A673 (cell line): ENCODE measurements around the gene C19orf53.

Source experiments
- CTCF ChIP-seq: fragments of 300-800, 200-600 bp; sonication (generic); conservative IDR thresholded peaks from 2 replicates; pipeline ENCODE4 v1.5.1; 2017; ENCODE audit warnings: low read depth, mild to moderate bottlenecking, antibody characterized with exemption, low read length, moderate library complexity, mixed read lengths
- EZH2 ChIP-seq: fragments of 200-600 bp; sonication (generic); IDR thresholded peaks from 2 replicates; pipeline ENCODE4 v1.6.1; 2017; ENCODE audit warnings: borderline replicate concordance, low read depth, mild to moderate bottlenecking, mixed read lengths, antibody characterized with exemption, low read length; ENCODE audit not compliant: poor library complexity, severe bottlenecking

- TF ChIP-seq CTCF (no peak), EZH2 (no peak)
Measured at GRCh38 chr19:13738073-13738472, 36.2 kb upstream of the C19orf53 start.
